ENCODE data around the gene DYSF.

DYSF gene

GRCh38 chr2:71614976-71615766, 161.8 kb downstream of the DYSF start:
- DNase-seq (ENCODE audit: low read depth, low spot score) = peak; percentile 58

- no peak for DNase-seq (ENCODE audit: low read depth, low spot score)
Measured at GRCh38 chr2:71615767-71616730, 162.7 kb downstream of the DYSF start.

- DNase-seq (ENCODE audit: low read depth, low spot score) = no peak
Measured at GRCh38 chr2:71617266-71617665, 163.9 kb downstream of the DYSF start.

- no peak for DNase-seq (ENCODE audit: low read depth, low spot score)
Measured at GRCh38 chr2:71618327-71619113, 165.2 kb downstream of the DYSF start.

GRCh38 chr2:71619230-71619741, 165.9 kb downstream of the DYSF start:
- no peak for DNase-seq (ENCODE audit: low read depth, low spot score)

- DNase-seq (ENCODE audit: low read depth, low spot score) = no peak
Measured at GRCh38 chr2:71620116-71620515, 166.8 kb downstream of the DYSF start.

GRCh38 chr2:71620851-71621251, 167.5 kb downstream of the DYSF start:
- DNase-seq (ENCODE audit: low read depth, low spot score) = no peak

GRCh38 chr2:71629273-71629672, 175.9 kb downstream of the DYSF start:
- no peak for DNase-seq (ENCODE audit: low read depth, low spot score)

- no peak for DNase-seq (ENCODE audit: low read depth, low spot score)
Measured at GRCh38 chr2:71629771-71630453, 176.6 kb downstream of the DYSF start.

GRCh38 chr2:71630454-71631328, 177.3 kb downstream of the DYSF start:
- no peak for DNase-seq (ENCODE audit: low read depth, low spot score)

- peak; percentile 82 for DNase-seq (ENCODE audit: low read depth, low spot score)
Measured at GRCh38 chr2:71631411-71631931, 178.1 kb downstream of the DYSF start.

- no peak for DNase-seq (ENCODE audit: low read depth, low spot score)
Measured at GRCh38 chr2:71633086-71633485, 179.7 kb downstream of the DYSF start.

GRCh38 chr2:71634567-71634966, 181.2 kb downstream of the DYSF start:
- no peak for DNase-seq (ENCODE audit: low read depth, low spot score)

- no peak for DNase-seq (ENCODE audit: low read depth, low spot score)
Measured at GRCh38 chr2:71635798-71636197, 182.4 kb downstream of the DYSF start.

GRCh38 chr2:71637168-71637567, 183.8 kb downstream of the DYSF start:
- no peak for DNase-seq (ENCODE audit: low read depth, low spot score)

- no peak for DNase-seq (ENCODE audit: low read depth, low spot score)
Measured at GRCh38 chr2:71637736-71638135, 184.4 kb downstream of the DYSF start.

- no peak for DNase-seq (ENCODE audit: low read depth, low spot score)
Measured at GRCh38 chr2:71639735-71640134, 186.4 kb downstream of the DYSF start.

GRCh38 chr2:71640489-71640888, 187.1 kb downstream of the DYSF start:
- no peak for DNase-seq (ENCODE audit: low read depth, low spot score)

- no peak for DNase-seq (ENCODE audit: low read depth, low spot score)
Measured at GRCh38 chr2:71643674-71644357, 190.5 kb downstream of the DYSF start.

Measured in astrocyte of the hippocampus (primary cell).